H1 (cell line): ENCODE results near the gene SHQ1.

ENCODE experiments used
- CTCF ChIP-seq, 3 experiments: IDR thresholded peaks; 1 replicate in 2 of 3; 2 replicates in 1 of 3; pipeline versions ENCODE4 v1.5.1 to v1.6.1; 2011; ENCODE audit warnings: low read length in 3 of 3, mild to moderate bottlenecking in 3 of 3, inconsistent platforms in 2 of 3, low read depth in 1 of 3, moderate library complexity in 1 of 3; ENCODE audit not compliant: insufficient read depth in 1 of 3; ENCODE audit errors: control extremely low read depth in 1 of 3
- E2F6 ChIP-seq: IDR thresholded peaks from 2 replicates; pipeline ENCODE4 v1.6.1; 2012; ENCODE audit warnings: inconsistent platforms
- EZH2 ChIP-seq: fragments of 200-600 bp; sonication (generic); IDR thresholded peaks from 2 replicates; pipeline ENCODE4 v1.7.1; 2012; ENCODE audit warnings: low read depth, mild to moderate bottlenecking, moderate library complexity, low read length, inconsistent platforms; ENCODE audit not compliant: severe bottlenecking
- KDM5A ChIP-seq: fragments of 200-600 bp; IDR thresholded peaks from 2 replicates; pipeline ENCODE4 v1.7.1; 2012; ENCODE audit warnings: mild to moderate bottlenecking, low read length, inconsistent platforms, mixed read lengths
- MAX ChIP-seq: IDR thresholded peaks from 2 replicates; pipeline ENCODE4 v1.6.1; 2012; ENCODE audit warnings: inconsistent platforms
- POLR2A ChIP-seq, 2 experiments: IDR thresholded peaks; 1 replicate in 1 of 2; 2 replicates in 1 of 2; pipeline ENCODE4 v1.6.1; 2011; ENCODE audit warnings: low read depth in 2 of 2, low read length in 2 of 2, mild to moderate bottlenecking in 2 of 2; ENCODE audit errors: control extremely low read depth in 1 of 2
- SIN3A ChIP-seq, 2 experiments: IDR thresholded peaks in 1 of 2; conservative IDR thresholded peaks in 1 of 2; 2 replicates each; pipeline ENCODE4 v1.6.1; 2011 to 2012; ENCODE audit warnings: low read length in 2 of 2, improper control_type of control experiment in 1 of 2, low read depth in 1 of 2, mild to moderate bottlenecking in 1 of 2
- SRF ChIP-seq: IDR thresholded peaks from 2 replicates; pipeline ENCODE4 v1.6.1; 2011; ENCODE audit warnings: mild to moderate bottlenecking, low read depth, low read length, moderate library complexity
- ZNF274 ChIP-seq: IDR thresholded peaks from 2 replicates; pipeline ENCODE4 v1.7.0; 2012; ENCODE audit warnings: low read length, borderline replicate concordance; ENCODE audit errors: extremely low read depth

- no peak for TF ChIP-seq KDM5A
- TF ChIP-seq SRF: no peak
- no peak for TF ChIP-seq SIN3A (conservative IDR thresholded peaks at IDR 0.05 in 1 of 2, IDR thresholded peaks at IDR 0.05 in 1 of 2; ENCODE audit: low read depth in 1 of 2, low read length in 2 of 2)
- TF ChIP-seq CTCF (IDR thresholded peaks at IDR 0.05; ENCODE audit: control extremely low read depth in 1 of 3, insufficient read depth in 1 of 3, low read depth in 1 of 3, low read length in 3 of 3): no peak
- no peak for TF ChIP-seq EZH2
- no peak for TF ChIP-seq E2F6
- no peak for TF ChIP-seq MAX
- no peak for TF ChIP-seq POLR2A (IDR thresholded peaks at IDR 0.05; ENCODE audit: control extremely low read depth in 1 of 2, low read depth in 2 of 2, low read length in 2 of 2)
- no peak for TF ChIP-seq ZNF274
Observed at GRCh38 chr3:72702390-72702789, 145.9 kb downstream of the SHQ1 start.
